Activated CD4-positive, alpha-beta T cell treated with anti-CD3 and anti-CD28 coated beads, Interleukin-2, amount 50 U/mL, for 4 hours (primary cell): ENCODE measurements around the gene RIMBP2.
"Not testable (repeated sequence)": the region's sequence is repeated elsewhere in the genome, so short reads cannot be mapped to it uniquely, and the experiment has no call there.

ENCODE experiments used
- DNase-seq, 2 experiments: peaks; one replicate each; pipeline ENCODE4 v3.0.0-alpha.2; 2020

Gene RIMBP2

DNA sequence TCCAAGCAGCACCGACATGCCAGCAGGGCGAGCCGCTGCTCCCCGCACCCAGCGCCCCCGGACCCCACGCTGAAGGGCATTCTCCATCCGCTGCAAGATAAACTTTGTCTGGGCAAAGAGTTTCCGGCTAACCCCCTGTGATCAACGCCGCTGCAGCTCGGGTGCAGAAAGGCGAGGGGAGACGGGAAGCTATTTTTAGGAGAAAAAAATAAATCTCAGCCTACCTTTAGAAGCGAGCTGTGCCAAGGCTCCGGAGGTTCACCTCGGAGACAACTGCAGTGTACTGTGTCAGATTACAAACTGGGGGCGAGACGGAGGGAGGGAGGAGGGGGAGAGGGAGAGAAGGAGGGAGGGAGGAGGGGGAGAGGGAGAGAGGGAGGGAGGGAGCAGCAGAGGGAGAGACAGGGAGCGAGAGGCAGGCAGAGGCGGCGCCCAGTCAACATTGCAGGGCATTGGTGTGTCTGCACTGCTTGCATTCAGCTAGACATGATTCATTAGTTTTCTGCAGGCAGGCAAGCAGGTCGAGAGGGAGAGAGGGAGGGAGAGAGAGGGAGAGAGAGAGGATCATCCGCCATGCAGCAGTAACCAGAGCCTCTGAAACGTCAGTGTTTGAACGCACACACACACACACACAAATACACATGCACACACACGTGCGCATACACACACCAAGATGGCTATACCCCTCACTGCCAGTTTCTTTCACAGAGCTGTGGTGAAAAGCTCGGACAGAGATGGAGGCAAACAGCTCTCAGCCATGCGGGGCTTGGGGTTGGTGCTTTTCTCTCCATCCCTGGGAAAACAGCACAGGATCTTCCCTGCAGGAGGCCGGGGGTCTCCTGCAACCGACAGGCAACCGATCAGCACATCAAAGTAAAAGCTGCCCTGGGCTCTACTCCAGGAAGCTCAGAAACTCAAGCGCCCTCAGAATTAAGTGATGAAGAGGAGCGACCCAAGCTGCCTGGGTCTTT, at the start of gene RIMBP2:
RIMBP2 (minus strand) TSS at position 302 of the 971 bp plus-strand sequence. CDS start 237,286 bp downstream, outside the sequence.
- no peak for DNase-seq

DNA sequence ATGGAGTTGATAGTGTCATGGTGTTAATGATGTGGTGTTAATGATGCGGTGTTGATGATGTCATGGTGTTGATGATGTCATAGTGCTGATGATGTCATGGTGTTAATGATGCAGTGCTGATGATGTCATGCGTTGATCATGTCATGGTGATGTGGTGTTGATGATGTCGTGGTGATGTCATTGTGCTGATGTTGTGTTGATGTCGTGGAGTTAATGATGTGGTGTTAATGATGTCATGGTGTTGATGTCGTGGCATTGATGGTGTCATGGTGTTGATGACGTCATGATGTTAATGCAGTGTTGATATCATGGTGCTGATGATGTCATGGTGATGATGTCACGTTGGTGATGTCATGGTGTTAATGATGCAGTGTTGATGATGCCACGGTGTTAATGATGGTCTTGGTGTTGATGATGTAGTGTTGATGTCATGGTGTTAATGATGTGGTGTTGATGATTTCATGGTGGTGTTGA, 49.1 kb upstream of the RIMBP2 start:
- DNase-seq, result no peak

- no peak for DNase-seq
Measured at GRCh38 chr12:130764475-130765185, 48.5 kb upstream of the RIMBP2 start.

- DNase-seq, result no peak
Measured at GRCh38 chr12:130764073-130764472, 48.0 kb upstream of the RIMBP2 start.

GRCh38 chr12:130762319-130762675, 46.2 kb upstream of the RIMBP2 start:
- no peak for DNase-seq

DNA sequence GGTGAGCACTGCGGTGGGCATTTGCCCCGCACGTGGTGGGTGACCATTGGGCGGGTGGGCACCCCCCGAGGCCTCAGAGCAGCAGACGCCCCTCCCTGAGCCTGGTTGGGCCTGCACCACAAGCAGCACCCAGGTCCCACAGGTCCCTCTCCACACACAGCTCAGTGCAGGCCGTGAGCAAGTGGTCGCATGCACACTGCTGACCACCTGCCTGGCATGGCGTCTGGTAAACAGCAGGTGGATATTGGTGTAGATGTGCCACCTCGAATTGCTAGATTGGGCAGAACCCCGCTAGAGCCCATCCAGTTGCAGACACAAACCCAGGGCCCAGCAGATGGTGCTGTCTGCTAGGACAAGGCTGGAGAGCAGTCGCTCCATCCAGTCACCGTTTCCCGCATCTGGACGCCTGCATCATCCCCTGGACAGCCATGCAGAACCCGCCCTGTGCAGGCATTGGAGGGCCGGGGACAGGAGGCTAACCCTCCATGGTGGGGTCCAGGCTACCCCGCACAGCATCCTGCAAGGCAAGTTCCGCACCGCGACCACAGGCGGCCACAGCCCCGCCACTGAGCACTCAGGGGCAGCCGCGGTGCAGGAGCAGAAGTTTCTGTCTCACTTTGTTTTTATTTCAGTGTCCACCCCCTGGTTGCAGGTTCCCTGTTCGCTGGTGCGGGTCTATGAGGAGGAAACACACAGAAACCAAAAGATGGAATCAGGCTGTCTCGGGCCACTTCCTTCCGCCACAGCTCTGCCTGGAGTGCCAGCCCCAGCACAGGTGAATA, 45.6 kb upstream of the RIMBP2 start:
- peak; percentile 56 to 57 for DNase-seq

- DNase-seq, result no peak
Measured at GRCh38 chr12:130754234-130754901, 38.3 kb upstream of the RIMBP2 start.

DNA sequence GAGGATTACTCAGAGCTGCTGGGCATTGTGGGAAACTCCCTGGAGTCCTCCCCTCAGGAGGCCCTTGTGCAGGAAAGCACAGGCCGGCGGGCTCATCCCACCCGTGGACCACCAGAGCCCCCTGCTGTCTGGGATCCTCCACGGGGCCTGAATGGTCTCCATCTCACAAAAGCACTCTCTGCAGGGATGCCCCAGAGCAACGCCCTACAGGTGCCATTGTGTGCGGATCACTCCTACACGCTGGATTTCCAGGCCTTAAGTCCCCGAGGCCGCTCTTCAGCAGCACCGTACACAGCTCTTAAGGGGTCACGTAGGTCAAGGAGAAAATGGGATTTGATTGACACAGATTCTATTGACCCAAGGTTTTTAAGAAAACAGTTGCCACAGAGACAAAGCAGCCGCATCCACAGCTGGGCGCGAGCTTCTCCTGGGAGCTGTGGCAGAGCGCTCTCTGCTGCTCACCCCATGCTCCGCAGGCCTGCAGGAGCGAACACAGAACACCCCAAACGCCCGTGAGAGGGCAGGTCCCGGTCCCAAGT, 36.7 kb upstream of the RIMBP2 start:
- no peak for DNase-seq

DNA sequence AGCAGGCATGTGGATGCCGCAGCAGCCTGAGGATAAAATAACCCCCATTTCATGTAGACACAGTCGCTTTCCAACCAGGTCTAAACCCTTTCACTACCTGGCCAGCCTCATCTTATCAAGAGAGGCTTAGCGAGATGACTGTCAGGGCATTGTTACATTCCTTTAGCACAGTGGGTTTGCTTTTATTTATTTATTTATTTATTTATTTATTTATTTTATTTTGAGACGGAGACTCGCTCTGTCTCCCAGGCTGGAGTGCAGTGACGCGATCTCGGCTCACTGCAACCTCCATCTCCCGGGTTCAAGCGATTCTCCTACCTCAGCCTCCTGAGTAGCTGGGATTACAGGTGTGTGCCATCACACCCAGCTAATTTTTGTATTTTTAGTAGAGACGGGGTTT, 35.9 kb upstream of the RIMBP2 start:
- DNase-seq, result not testable (repeated sequence)

DNA sequence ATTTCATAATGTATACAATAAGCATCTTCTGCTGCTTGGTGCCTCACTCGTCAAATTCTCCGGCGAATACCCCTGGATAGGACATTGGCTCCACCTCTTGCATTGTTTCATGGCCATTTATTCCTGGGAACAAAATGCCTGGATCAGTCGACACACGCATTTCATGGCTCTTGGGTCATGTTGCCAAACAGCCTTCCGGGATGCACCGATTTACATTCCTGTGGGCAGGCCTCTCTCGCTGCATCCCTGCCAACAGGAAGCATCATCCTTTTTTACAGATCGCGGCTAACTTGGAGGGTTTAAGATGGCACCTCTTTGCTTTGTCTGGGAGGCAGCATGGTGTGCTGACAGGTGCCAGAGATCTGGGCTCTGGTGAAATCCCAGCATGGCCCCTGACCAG, 32.7 kb upstream of the RIMBP2 start:
- no peak for DNase-seq

GRCh38 chr12:130747867-130748740, 32.0 kb upstream of the RIMBP2 start:
- DNase-seq, result peak; percentile 60 to 66

DNA sequence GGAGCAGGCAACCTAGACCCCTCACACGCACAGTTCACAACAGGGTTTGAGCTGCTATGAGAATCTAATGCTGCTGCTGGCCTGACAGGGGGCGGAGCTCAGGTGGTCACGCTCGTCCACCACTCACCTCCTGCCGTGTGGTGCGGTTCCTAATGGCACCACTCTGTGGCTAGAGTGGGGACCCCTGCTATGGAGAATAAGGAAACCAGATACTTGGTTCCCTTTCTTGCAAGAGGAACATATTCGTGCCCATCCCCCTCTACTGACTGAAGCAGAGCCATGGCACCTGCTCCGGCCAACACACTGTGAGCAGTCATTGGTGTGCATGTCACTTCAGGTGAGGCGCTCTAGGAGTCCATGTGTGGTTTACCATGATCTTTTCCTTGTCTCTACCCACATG, 30.4 kb upstream of the RIMBP2 start:
- no peak for DNase-seq

GRCh38 chr12:130745921-130746320, 29.8 kb upstream of the RIMBP2 start:
- DNase-seq, result no peak

DNA sequence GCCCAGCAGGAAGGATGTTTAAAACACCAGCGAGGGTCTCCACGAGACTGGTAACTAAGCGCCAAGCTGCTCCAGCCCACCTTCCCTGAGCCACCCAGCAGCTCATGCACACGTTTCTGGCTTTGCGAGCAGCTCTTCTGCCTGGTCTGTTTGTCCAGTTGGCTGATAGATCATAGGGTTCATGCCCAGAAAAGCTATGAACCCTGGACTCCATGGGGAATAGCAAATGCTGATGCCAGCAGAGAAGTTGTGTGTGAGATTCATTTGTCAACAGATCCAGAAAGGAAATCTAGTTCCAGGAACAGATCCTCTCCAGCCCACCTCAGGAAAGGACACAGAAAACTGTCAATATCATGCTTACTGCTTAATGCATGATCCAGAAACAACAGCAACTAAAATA, 28.2 kb upstream of the RIMBP2 start:
- no peak for DNase-seq

GRCh38 chr12:130743606-130744005, 27.5 kb upstream of the RIMBP2 start:
- no peak for DNase-seq

- DNase-seq, result no peak
Measured at GRCh38 chr12:130743176-130743575, 27.1 kb upstream of the RIMBP2 start.

GRCh38 chr12:130742716-130743115, 26.6 kb upstream of the RIMBP2 start:
- DNase-seq, result no peak

GRCh38 chr12:130742112-130742511, 26.0 kb upstream of the RIMBP2 start:
- DNase-seq, result no peak

GRCh38 chr12:130739571-130739970, 23.5 kb upstream of the RIMBP2 start:
- DNase-seq, result no peak

DNA sequence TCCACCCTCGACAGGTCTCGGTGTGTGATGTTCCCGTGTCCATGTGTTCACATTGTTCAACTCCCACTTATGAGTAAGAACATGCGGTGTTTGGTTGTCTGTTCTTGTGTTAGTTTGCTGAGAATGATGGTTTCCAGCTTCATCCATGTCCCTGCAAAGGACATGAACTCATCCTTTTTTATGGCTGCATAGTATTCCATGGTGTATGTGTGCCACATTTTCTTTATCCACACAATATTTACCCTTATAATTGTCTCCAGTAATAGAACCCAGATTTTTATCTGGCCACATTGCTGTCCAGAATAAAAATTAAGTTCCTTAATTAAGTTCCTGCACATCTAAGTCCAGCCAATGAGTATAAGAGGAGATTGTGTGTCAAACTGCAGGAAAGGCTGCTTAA, 22.3 kb upstream of the RIMBP2 start:
- not testable (repeated sequence) for DNase-seq

GRCh38 chr12:130737731-130738130, 21.6 kb upstream of the RIMBP2 start:
- DNase-seq, result no peak
